GM12872 (cell line): ENCODE measurements around the gene PSMD9.

Experiments
- CTCF ChIP-seq: IDR thresholded peaks from 3 replicates; pipeline ENCODE4 v1.5.1; 2011; ENCODE audit warnings: low read depth, mild to moderate bottlenecking, low read length, moderate library complexity; ENCODE audit not compliant: insufficient read depth

The PSMD9 gene

DNA sequence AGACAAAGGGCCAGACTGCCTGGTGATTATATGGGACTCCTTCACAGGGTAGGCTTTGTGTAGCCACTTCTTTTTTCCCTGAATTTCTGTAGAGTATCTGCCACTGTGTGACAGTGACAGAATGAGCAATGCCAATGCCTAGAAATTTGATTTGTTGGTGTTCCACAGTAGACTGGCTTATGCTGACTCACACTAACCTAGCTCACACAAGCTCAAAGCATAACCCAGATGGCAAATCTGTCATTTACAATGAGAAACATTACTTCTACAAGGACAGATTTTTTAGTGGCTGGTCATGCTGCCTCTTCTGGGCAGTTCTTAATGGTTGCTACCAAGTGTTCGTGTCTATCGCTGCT lies 45.7 kb downstream of the PSMD9 start:
- TF ChIP-seq CTCF, result no peak

DNA sequence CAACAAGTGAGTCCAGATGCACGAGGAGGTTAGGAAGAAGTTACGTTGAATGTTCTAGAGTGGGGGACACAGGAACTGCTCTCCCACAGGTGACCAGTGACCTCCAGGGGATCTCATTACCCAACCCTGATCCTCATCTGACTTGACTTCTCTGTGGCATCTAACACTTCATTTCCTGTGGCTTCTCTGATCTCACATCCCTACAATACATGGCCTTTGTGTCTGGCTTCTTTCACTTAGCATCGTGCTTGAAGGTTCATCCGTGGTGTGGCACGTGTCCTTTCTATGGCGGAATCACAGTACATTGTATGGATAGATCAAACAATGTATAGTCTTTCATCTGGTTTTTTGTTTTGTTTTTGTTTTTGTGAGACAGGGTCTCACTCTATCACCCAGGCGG lies 49.1 kb downstream of the PSMD9 start:
- no peak for TF ChIP-seq CTCF

GRCh38 chr12:121939186-121939585 lies 50.6 kb downstream of the PSMD9 start:
- no peak for TF ChIP-seq CTCF

DNA sequence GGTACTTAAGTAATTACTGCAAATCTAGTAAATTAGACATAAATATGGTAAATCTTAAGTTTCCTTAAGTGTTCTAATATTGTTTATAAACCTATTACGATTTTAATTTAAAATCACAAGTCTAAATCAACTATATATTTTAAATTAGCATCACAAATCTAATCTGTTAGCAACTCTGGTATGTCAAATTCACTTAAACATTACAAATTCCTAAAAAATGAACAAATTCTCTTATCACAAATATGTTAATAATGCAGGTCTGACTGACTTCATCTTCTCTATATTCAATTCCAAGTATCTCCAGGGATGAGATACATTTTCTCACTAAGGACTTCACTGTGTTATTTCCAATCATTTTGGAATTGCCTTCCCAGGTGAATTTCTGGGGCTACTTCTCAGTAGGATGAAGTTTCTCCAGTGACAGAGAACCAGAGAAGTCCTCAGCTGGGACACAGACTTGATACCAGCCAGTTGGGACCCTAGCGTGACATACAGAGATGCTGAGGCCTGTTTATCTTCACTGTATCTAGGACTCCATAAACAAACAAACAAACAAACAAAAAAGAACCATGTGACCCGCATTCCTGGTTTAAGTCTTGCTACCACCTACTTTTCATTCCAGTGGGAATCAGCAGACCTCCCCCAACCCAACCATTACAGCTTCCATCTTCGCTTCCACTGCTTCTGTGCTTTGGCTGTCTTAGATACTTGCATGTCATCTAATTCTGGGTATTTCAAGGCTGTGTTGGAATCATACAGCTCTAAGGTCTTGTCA lies 51.6 kb downstream of the PSMD9 start:
- TF ChIP-seq CTCF, result no peak

GRCh38 chr12:121942145-121942718 lies 53.6 kb downstream of the PSMD9 start:
- TF ChIP-seq CTCF, result no peak

DNA sequence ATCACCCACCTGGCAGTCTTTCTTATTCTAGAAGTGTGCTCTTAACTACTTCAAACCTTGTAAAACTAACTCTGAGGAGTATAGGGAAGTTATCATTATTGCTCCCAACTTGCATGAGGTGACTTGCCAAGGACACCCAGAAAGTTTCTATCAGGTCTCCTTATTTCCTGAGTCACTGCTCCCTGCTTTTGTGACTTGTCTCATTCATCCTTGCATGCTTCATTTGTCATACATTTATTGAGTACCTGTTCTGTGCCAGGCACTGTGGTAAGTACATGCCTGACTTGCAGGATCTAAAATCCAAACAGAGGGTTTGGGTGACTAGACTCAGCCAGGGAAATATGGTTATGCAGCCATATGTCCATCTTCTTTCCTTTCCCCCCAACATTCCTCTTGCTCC lies 55.3 kb downstream of the PSMD9 start:
- no peak for TF ChIP-seq CTCF

- no peak for TF ChIP-seq CTCF
Measured at GRCh38 chr12:121946313-121947025, 57.9 kb downstream of the PSMD9 start.
